SIG-M5 treated with dmso at 0.1 percent for 504 hours (cell line): Measurements from ENCODE around the gene KRTAP7-1.

Experiments used
- DNase-seq: peaks from one replicate; lab custom pipeline; 2025; ENCODE audit not compliant: unreplicated experiment; lab: John Stamatoyannopoulos, UW

KRTAP7-1 gene

GRCh38 chr21:30829659-30830058, at the start of gene KRTAP7-1:
KRTAP7-1 (minus strand) TSS chr21:30829759; CDS start chr21:30829698, 61 bp downstream.
- no peak for DNase-seq

GRCh38 chr21:30874526-30874925, 45.0 kb upstream of the KRTAP7-1 start:
- DNase-seq = no peak

DNA sequence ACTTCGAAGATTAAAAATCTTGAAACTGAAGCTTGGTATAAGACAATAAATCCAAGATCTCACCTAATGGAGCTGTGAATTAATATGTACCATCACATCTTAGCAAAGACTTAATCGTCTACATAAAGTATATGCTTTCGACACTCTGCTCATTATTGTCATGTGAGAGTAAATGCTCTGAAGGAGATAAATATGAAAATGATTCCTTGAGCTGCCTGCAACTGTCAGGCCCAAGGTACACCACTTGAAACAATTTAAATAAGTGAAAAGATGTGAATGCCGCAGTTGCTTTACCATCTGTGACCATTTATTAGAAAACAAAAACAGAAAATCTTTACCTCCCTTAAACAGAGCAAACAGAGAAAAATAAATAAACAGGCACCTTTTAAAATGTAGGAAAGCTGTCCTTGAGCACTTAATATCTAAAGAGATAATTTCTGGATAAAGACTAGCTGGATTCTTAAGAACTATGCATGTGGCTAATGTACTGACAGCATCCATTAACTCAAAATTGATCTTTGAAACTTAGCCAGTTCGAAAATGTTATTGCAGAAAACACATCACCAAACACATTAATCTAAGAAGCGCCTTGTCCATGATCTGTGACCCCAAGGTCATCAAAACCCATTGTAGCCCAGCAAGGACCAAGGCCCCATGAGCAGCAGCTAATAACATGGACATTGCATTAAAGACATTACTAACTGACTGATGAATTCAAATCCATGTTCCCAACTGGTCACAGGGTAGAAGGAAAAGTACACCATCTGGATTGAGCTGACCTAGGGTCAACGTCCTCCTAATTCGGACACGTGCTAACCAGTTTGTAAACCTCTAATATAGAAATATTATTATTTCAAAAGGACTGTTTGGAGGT, 18.3 kb upstream of the KRTAP7-1 start:
- DNase-seq = no peak

DNA sequence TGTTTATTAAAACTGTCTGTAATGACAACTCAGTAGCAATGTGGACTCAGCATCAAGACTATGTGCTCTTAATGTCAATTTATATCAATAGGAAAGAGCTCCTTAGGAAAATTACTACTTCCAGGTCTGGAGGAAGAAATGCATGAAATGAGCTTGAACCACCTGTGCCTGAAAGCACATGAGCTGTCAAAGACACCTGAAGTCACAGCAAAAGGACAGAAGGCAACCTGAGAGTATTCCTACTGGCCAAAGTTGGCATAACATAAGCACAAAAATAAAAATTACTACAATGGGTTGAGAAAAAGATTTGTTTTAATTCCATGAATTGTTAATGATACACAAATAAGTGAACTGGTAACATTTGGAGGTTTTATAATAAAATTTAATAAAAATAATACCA, 13.4 kb upstream of the KRTAP7-1 start:
- no peak for DNase-seq

DNA sequence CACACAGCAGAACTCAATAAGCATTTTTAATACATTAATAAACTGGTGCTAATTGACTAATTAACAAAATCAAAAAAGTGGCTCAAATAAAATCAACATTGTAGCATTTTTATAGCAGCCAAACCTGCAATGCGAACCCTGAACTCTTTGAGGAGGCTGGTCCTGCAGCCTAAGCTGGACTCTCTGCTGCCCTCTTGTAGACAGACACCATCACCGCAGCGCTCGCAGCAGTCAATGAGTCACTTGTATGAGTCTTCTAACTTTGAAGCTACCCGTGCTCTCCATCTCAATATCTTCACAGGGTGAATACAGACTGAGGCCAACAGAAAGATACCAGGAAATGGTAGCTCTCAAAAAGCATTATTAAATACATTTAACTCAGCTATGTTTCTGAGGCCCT, 9.7 kb upstream of the KRTAP7-1 start:
- peak; percentile 30 for DNase-seq

- no peak for DNase-seq
Observed at GRCh38 chr21:30838536-30838935, 9.0 kb upstream of the KRTAP7-1 start.

DNA sequence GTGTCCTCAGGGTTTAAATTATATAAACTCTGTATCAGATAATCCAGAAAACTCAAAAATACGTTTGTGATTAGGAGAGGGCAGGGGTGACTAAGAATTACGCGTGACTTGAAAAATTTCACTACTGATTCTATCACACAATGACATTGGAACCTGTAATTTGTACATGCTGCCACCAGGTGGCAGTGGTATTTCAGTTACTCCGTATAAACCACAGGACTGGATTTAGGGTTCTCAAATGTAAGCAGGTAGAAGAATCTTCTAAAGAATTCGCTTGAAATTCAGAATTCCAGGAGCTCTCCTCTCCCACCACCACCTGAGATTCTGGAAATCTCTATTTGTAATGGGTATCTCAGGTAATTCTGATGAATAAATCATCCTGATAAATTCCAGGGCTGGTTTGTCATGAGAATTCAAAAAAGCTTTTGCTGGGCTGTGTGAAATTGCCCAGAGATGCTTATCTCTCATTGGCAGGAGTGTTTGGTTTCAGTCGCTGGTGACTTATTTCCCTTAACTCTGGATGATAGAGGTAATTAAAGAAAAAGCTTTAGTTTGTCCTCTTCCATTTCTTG, 1.7 kb upstream of the KRTAP7-1 start:
- DNase-seq = no peak

GRCh38 chr21:30818837-30819610, 10.5 kb downstream of the KRTAP7-1 start:
- no peak for DNase-seq

DNA sequence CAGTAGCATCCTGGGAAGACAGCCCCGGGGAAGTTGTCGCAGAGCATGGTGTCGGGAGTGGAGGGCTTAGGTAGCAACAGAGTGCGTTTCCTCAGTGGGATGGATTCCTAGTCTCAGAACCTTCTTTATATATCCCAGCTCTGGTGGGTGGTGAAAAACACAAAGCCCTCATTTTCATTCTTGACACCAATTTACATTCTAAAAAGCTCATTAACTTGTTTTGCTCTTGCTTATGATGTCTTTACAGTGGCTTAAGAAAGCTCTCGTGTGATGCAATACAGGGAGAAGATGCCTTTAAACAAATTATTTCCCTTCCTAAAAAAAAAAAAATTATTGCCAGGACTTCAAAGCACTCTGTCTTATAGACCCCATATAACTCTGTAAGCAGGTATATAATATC, 16.4 kb downstream of the KRTAP7-1 start, which contains the start of gene KRTAP8-1:
KRTAP8-1 (minus strand) TSS at position 101 of the 400 bp plus-strand sequence; CDS start at position 47, 54 bp downstream.
- no peak for DNase-seq

DNA sequence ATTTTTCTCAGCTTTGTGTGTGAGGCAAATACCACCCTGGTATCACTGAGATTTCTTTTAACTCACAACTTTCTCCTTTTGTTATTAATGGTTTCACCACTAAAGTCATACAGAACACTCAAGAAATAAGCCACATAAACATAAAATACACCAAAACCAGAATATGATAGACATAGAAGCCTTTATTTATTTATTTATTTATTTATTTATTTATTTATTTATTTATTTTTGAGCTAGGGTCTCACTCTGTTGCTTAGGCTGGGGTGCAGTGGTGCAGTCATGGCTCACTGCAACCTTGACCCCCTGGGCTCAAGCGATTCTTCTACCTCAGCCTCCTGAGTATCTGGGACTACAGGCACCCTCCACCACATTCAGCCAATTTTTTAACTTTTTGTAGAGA, 29.0 kb downstream of the KRTAP7-1 start:
- DNase-seq = no peak

DNA sequence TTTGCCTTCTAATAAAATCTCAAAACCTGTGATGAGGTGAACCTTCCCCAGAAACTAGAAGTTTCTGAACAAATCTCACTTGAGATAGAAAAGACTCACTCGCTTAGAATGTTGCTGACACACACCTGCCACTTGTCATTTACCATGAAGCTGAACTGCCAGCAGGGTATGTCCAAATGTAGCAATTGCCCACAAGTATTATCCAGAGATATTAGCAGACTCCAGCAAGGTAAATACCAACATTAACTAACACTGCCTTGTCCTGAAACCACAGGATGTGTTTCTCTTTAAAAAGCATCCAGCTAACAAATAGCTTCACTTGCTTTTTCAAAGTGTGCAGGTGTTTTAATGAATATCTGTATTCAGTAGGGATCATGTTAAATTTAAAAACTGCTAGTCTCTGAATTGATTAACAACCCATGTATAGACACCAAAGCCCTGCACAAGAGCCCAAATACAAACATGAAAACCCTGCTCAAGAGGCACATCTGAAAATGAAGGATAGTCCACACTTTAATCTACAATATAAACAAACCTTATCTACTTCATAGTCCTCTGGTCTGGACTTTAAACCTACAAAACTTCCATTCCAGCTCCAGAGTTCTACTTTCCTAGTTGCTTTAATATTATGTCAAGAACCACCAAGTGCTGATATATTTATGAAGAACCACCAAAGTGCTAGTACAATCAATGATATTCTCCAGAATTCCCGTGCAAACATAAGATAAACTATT, 35.8 kb downstream of the KRTAP7-1 start:
- DNase-seq = no peak

DNA sequence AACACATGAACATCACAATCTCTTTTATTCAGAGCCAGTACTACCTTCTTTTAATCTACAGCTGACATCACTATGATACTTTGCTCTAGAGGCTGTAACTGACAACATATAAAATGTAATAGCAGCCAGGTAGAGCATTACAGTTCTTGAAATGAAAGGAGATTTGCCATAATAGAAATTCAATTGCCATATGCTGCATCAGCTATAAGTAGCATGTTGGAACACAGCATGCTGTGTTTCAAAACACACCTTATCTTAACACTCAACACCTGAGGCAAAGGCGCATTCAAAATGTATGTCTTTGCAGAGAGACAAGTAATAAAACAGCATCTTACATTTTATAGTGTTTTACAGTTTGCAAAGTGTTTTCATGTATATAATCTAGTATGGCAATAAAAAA, 50.3 kb downstream of the KRTAP7-1 start:
- DNase-seq = no peak
